TTC549 (cell line): ENCODE data around the gene GABRR3.
"Not testable (repeated sequence)": the region's sequence is repeated elsewhere in the genome, so short reads cannot be mapped to it uniquely, and the experiment has no call there.

Experiments
- FAIRE-seq: peaks from 2 replicates; lab custom pipeline; 2012; peaks lifted over from hg19 to GRCh38; lab: Jason Lieb, UNC

Gene GABRR3

DNA sequence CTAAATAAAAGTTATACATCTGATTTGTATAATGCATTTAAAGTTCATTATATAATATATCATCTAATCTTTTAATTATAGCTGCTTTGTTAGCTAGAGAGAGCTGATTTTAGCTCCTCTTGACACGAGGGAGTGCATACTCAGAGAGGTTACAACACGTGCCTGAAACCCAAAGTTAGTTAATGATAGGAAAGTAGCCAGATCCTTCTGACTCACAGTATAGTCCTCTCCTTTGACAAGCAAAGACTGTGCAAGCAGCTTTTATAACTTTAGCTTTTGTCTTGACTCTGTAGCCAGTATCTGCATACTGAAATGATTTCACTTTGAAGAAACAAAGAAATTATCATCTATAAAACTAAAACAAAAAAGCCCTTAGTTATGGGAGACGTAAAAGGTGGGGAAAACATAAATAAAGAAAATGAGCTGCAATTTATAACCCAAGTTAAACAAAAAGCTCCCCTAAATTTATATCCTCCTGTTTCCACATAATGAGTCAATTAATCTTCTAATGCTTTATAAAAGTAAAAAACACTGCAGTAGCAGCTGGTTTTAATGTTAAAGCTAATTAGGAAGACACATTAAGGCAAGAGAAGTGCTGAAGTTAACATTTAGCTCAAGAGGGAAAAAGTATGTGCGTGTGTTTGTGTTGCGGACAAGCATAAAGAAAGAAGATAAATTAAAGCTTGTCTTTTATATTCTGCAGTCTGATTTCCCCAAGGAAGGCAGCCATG is 13.1 kb downstream of the GABRR3 start:
- no peak for FAIRE-seq

DNA sequence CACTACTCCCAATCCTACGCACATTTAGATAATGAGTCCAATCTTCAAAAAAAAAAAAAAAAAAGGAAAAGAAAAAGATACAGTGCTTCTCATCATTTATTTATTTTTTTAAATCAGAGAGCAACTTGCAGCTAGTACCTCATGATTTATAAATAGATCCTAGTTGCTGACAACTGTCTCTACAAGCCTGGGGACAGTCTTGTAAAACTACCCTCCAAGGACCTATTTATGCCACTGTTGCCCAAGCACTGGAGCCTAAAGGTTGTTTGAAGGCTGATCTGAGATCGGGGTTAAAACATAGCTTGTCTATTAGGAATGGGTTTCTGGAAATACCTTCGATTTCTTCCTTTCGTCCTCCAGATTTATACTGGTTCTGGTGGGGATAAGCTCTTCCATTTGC is 14.7 kb downstream of the GABRR3 start:
- no peak for FAIRE-seq

- FAIRE-seq = no peak
Observed at GRCh38 chr3:98018301-98018700, 16.8 kb downstream of the GABRR3 start.

DNA sequence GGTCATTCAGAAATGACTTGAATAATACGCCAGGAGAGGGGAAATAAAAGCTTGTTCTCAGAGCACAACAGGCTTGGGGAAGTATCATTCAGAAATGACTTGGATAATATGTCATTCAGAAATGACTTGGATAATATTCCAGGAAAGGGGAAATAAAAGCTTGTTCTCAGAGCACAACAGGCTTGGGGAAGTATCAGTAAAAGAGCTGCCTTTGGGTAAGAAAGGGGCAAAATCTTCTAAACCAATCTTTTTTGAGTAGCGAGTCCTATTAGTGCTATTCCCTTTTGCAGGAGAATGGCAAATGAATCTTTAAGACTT is 20.9 kb downstream of the GABRR3 start:
- FAIRE-seq = no peak

GRCh38 chr3:98013411-98014267 is 21.5 kb downstream of the GABRR3 start:
- FAIRE-seq = no peak

GRCh38 chr3:98012979-98013378 is 22.1 kb downstream of the GABRR3 start:
- FAIRE-seq = no peak

DNA sequence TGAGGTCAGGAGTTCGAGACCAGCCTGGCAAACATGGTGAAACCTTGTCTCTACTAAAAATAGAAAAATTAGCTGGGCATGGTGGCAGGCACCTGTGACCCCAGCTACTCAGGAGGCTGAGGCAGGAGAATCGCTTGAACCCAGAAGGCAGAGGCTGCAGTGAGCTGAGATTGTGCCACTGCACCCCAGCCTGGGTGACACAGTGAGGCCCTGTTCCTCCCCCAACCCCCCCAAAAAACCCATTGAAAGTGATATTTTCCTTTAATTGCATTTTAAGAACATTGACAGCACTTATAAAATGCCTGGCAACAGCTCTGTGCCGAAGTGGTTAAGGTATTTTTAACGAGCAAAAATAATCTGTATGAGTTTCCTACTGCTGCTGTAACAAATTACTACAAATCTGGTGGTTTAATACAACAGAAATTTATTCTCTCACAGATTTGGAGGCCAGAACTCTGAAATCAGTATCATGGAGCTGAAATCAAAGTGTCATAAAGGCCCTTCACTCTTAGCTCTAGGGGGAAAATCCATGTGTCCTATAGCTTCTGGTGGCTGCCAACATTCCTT is 24.1 kb downstream of the GABRR3 start:
- FAIRE-seq = not testable (repeated sequence)

GRCh38 chr3:98010194-98010882 is 24.8 kb downstream of the GABRR3 start:
- no peak for FAIRE-seq

GRCh38 chr3:98008855-98009254 is 26.3 kb downstream of the GABRR3 start:
- no peak for FAIRE-seq

GRCh38 chr3:98005438-98005837 is 29.7 kb downstream of the GABRR3 start:
- no peak for FAIRE-seq

GRCh38 chr3:98004721-98005120 is 30.4 kb downstream of the GABRR3 start:
- no peak for FAIRE-seq

DNA sequence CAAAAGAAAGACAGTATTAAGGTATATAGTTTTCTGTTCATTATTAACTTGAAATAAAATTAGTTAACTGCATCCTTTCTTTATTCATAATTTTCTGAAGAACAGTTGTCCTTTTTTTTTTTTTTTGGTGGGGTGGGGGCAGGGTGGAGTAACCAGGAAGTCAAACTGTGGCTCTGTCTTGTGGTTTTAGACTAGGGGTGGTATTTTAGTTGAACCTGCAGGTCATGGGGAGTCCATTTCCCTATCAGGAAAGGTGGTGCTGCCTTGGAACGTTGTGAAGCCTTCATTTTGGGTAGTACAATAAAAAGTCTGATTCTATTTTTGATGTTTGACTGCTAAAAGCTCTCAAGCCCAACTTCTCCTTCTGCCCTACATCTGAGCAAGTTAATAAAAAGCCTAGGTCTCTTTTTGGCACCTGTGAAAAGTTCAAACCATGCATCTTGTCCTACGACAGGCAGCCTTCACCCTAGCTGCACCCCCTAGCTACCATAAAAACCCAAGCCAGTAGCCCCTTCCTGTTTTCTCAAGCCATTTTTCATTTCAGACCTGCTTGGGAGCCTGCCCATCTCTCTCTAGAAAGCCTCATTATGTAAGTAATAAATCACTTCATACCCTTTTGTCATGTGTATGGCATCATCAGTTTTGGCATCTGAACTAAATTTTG is 31.7 kb downstream of the GABRR3 start:
- no peak for FAIRE-seq

- FAIRE-seq = no peak
Observed at GRCh38 chr3:98002717-98003116, 32.4 kb downstream of the GABRR3 start.

GRCh38 chr3:97999994-98000393 is 35.1 kb downstream of the GABRR3 start:
- FAIRE-seq = no peak

GRCh38 chr3:97999103-97999502 is 36.0 kb downstream of the GABRR3 start:
- FAIRE-seq = no peak

DNA sequence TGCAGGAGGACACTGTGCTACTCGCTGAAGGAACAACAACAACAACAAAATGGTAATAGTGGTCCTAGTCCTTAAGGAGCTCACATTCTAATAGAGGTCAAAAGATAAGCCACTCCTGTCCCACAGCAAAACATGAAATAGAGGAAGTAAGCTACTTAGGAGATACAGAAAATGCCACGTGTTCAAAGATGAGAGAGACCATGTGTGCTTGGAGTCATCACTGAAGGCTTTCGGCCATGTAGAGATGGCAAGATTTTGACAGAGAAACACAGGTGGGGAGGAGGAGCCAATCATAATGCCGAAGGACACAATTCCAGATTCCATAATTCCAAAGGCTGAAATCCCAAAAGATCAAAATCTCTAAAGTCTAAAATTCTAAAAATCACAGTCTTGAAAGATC is 38.1 kb downstream of the GABRR3 start:
- FAIRE-seq = no peak

- no peak for FAIRE-seq
Observed at GRCh38 chr3:97994328-97994945, 40.7 kb downstream of the GABRR3 start.

DNA sequence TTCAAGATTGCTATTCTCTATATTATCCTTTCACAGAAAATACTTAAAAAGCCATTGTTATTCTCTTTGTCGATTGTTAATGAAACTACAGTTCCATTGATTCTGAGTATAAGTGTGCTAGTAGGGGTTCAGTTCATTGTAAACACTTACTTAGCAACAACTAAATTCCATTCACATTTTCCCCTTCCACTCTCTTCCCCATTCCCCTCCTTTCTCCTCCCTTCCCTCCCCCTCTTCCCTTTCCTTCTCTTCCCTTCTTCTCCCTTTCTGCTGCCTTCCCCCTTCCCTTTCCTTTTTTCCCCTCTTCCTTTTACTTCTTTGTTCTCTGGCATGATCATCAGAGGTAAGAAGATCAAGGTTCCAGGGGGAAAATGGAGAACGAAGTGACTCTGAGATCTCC is 41.6 kb downstream of the GABRR3 start:
- FAIRE-seq = no peak

- no peak for FAIRE-seq
Observed at GRCh38 chr3:97992547-97993173, 42.5 kb downstream of the GABRR3 start.

GRCh38 chr3:97991293-97991682 is 43.8 kb downstream of the GABRR3 start:
- FAIRE-seq = no peak

GRCh38 chr3:97990624-97991292 is 44.4 kb downstream of the GABRR3 start:
- FAIRE-seq = no peak
